ENCODE results near the gene BAG5.

BAG5 gene

GRCh38 chr14:103509864-103510723 lies 52.4 kb downstream of the BAG5 start:
- DNase-seq (ENCODE audit: low read depth): no peak

GRCh38 chr14:103508521-103509329 lies 53.7 kb downstream of the BAG5 start:
- no peak for DNase-seq (ENCODE audit: low read depth)

- no peak for DNase-seq (ENCODE audit: low read depth)
Observed at GRCh38 chr14:103507751-103508150, 54.7 kb downstream of the BAG5 start.

Measured in stimulated activated CD8-positive, alpha-beta memory T cell treated with anti-CD3 and anti-CD28 coated beads, Interleukin-12 subunit alpha, Interleukin-12 subunit beta, amount 100 ng/mL, for 4 hours (primary cell).